MCF 10A (cell line): ENCODE data around the gene SPOCK2. TPM values are rescaled to one million over a fixed set of nuclear protein-coding genes. Genes with fewer than 3 reads are reported as not detected.

Source experiments
- BruUV-seq: library from RNA; stranded (reverse); fragments of 400-500 nt; replicated peaks from 2 replicates; lab custom pipeline; 2021; lab: Mats Ljungman, UMichigan
- CTCF ChIA-PET: fragments of 300-600 bp; sonication (Branson Sonifier 250); formaldehyde crosslinking; extraction: SDS; loops from one replicate; lab custom pipeline; 2021; ENCODE audit warnings: antibody characterized with exemption, inconsistent platforms; lab: Yijun Ruan, JAX
- POLR2A ChIA-PET: fragments of 300-600, 350-650 bp; sonication (Branson Sonifier 250); formaldehyde crosslinking; extraction: SDS; loops from one replicate; lab custom pipeline; 2020; ENCODE audit warnings: antibody characterized with exemption, inconsistent platforms; lab: Yijun Ruan, JAX
- DNase-seq: peaks from one replicate; pipeline ENCODE4 v3.0.0-alpha.2; 2018; ENCODE audit not compliant: unreplicated experiment
- H3K27ac Mint-ChIP-seq: one replicate; pipeline ENCODE4 v1.8.0; 2022; ENCODE audit warnings: mild to moderate bottlenecking, low read depth, mixed read lengths; ENCODE audit not compliant: unreplicated experiment
- H3K27me3 Mint-ChIP-seq: one replicate; pipeline ENCODE4 v1.8.0; 2022; ENCODE audit warnings: mixed read lengths; ENCODE audit not compliant: insufficient read depth, unreplicated experiment
- H3K36me3 Mint-ChIP-seq: one replicate; pipeline ENCODE4 v1.8.0; 2022; ENCODE audit warnings: mild to moderate bottlenecking, moderate library complexity, mixed read lengths; ENCODE audit not compliant: insufficient read depth, unreplicated experiment
- H3K4me1 Mint-ChIP-seq: one replicate; pipeline ENCODE4 v1.8.0; 2022; ENCODE audit warnings: mixed read lengths; ENCODE audit not compliant: insufficient read depth, unreplicated experiment
- H3K4me3 Mint-ChIP-seq: one replicate; pipeline ENCODE4 v1.8.0; 2022; ENCODE audit warnings: mild to moderate bottlenecking, moderate library complexity, mixed read lengths; ENCODE audit not compliant: unreplicated experiment
- H3K9me3 Mint-ChIP-seq: one replicate; pipeline ENCODE4 v1.8.0; 2022; ENCODE audit warnings: mixed read lengths; ENCODE audit not compliant: unreplicated experiment
- intact Hi-C: fragments of 100-400 bp; cut with micrococcal nuclease; formaldehyde crosslinking; loops from 2 replicates; pipeline ENCODE4 v1.14.1; 2022
- total RNA-seq: library from RNA; stranded (reverse); gene quantifications from 2 replicates; pipeline ENCODE4 v1.2.3, GENCODE V29; 2022
- TF ChIP-seq, protein P1 (sequence below): fragments of 200-600 bp; IDR thresholded peaks from one replicate; pipeline ENCODE4 v1.8.0; 2022; ENCODE audit warnings: antibody characterized with exemption, mild to moderate bottlenecking; ENCODE audit not compliant: unreplicated experiment

SPOCK2 gene
- total RNA-seq, 1 experiment from 2014 or later: 1.2 TPM

DNA sequence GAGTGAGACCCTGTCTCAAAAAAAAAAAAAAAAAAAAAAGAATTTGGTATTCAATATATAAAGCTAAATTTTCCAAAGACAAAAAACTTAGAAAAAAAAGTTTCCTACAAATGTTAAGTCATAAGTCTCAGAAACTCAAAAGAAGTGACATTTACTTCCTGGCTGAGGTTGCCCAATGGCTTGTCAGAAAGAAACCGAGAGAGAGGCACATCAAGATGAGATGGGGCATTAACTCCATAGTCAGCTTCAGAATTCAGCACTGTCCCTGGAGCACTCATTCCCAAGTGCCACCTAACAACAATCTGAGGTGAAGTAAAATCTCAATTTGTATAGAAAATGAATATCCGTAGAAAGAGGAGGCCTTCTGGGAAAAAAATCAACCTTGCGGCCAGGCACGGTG is 6.8 kb upstream of the SPOCK2 start:
- CTCF ChIA-PET: interaction anchor here (0.7 kb wide), 1 partner anchor 132 kb away, joined by 5 read pairs; no protein-coding TSS in a partner anchor
- Mint-ChIP-seq H3K27me3 (no peaks in the 10 kb centered on the region), H3K9me3 (no peaks in the 10 kb centered on the region), H3K4me1 (peaks cover 14% of the 10 kb centered on the region), H3K4me3 (no peak overlapping the region), H3K27ac (no peak overlapping the region), H3K36me3 (peaks cover 33% of the 10 kb centered on the region)
- DNase-seq: no peak
- BruUV-seq: no TSS peak
- POLR2A ChIA-PET: interaction anchor here (0.7 kb wide), 1 partner anchor 135 kb away, joined by 3 read pairs; no protein-coding TSS in a partner anchor
- TF ChIP-seq, protein P1, sequence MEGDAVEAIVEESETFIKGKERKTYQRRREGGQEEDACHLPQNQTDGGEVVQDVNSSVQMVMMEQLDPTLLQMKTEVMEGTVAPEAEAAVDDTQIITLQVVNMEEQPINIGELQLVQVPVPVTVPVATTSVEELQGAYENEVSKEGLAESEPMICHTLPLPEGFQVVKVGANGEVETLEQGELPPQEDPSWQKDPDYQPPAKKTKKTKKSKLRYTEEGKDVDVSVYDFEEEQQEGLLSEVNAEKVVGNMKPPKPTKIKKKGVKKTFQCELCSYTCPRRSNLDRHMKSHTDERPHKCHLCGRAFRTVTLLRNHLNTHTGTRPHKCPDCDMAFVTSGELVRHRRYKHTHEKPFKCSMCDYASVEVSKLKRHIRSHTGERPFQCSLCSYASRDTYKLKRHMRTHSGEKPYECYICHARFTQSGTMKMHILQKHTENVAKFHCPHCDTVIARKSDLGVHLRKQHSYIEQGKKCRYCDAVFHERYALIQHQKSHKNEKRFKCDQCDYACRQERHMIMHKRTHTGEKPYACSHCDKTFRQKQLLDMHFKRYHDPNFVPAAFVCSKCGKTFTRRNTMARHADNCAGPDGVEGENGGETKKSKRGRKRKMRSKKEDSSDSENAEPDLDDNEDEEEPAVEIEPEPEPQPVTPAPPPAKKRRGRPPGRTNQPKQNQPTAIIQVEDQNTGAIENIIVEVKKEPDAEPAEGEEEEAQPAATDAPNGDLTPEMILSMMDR: no peak
- intact Hi-C loops: no loop called here

DNA sequence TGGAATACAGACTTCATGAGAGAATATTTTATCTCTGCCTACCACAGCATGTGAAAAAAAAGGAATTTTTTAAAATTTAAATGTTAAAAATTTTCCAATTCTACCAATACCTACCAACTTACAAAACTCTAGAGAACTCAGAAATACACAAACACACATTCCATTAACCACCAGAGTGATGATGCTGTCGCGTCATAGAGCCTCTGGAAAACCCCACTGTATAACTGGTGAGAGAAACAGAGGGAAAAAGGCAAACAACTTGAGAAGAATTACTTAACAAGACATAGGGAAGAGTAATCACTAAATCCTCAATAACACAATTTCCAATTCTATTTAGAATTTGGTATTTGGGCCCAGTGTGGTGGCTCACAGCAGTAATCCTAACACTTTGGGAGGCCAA is 6.2 kb upstream of the SPOCK2 start:
- CTCF ChIA-PET: no interaction called here
- intact Hi-C loops: no loop called here
- Mint-ChIP-seq H3K27ac (no peak overlapping the region), H3K4me3 (no peak overlapping the region), H3K4me1 (peaks cover 14% of the 10 kb centered on the region), H3K9me3 (no peaks in the 10 kb centered on the region), H3K27me3 (no peaks in the 10 kb centered on the region), H3K36me3 (peaks cover 27% of the 10 kb centered on the region)
- BruUV-seq: no TSS peak
- TF ChIP-seq, protein P1: no peak
- POLR2A ChIA-PET: no interaction called here
- DNase-seq: no peak

DNA sequence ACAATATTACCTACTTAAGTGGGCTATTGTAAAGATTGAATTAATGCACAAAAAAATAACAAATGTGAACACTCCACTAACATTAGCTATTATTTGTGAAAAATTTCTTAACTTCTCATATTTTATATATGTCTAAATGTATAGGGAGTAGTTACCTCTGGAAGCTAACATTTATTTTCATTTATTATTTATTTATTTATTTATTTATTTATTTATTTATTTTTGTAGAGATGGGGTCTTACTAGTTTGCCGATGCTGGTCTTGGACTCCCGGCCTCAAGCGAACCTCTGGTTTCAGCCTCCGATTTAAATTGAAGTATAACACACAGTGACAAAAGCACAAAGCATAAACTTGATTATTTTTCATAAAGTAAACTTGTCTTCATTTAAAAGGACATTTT is 5.1 kb upstream of the SPOCK2 start:
- Mint-ChIP-seq H3K4me1 (peaks cover 14% of the 10 kb centered on the region), H3K36me3 (peaks cover 21% of the 10 kb centered on the region), H3K27me3 (no peaks in the 10 kb centered on the region), H3K9me3 (no peaks in the 10 kb centered on the region), H3K27ac (no peak overlapping the region), H3K4me3 (no peak overlapping the region)
- ChIA-PET CTCF (interaction anchor here (0.5 to 0.7 kb wide), 4 partner anchors 9 to 200 kb away, joined by 3 to 4 read pairs (median 3); no protein-coding TSS in a partner anchor), POLR2A (no interaction called here)
- intact Hi-C loops: no loop called here
- no TSS peak for BruUV-seq
- TF ChIP-seq, protein P1: no peak
- no peak for DNase-seq

- no peak for DNase-seq
- CTCF ChIA-PET: interaction anchor here (0.6 to 0.7 kb wide), 2 partner anchors 17 to 130 kb away, joined by 3 read pairs; no protein-coding TSS in a partner anchor
- TF ChIP-seq, protein P1: no peak
- Mint-ChIP-seq H3K27ac (no peak overlapping the region), H3K36me3 (peaks cover 21% of the 10 kb centered on the region), H3K4me1 (peaks cover 11% of the 10 kb centered on the region), H3K27me3 (no peaks in the 10 kb centered on the region), H3K4me3 (no peak overlapping the region), H3K9me3 (no peaks in the 10 kb centered on the region)
- POLR2A ChIA-PET: interaction anchor here (0.6 kb wide), 1 partner anchor 427 kb away, joined by 5 read pairs; no protein-coding TSS in a partner anchor
- intact Hi-C loops: no loop called here
- BruUV-seq: no TSS peak
Observed at GRCh38 chr10:72092987-72093386, 4.6 kb upstream of the SPOCK2 start.
